GM18951 (cell line): ENCODE results near the gene TSPAN15.

Experiments
- POLR2A ChIP-seq: IDR thresholded peaks from 4 replicates; pipeline ENCODE4 v1.6.1; 2011; ENCODE audit warnings: mild to moderate bottlenecking; ENCODE audit not compliant: insufficient read length, insufficient read depth; ENCODE audit errors: extremely low read depth
- in situ Hi-C: fragments of 300-500 bp; cut with MboI; formaldehyde crosslinking; loops from one replicate; pipeline ENCODE4 v1.12.0; 2022; ENCODE audit warnings: low sequenced_read_pairs, mixed read lengths, inconsistent platforms; ENCODE audit not compliant: unreplicated experiment

TSPAN15 gene

DNA sequence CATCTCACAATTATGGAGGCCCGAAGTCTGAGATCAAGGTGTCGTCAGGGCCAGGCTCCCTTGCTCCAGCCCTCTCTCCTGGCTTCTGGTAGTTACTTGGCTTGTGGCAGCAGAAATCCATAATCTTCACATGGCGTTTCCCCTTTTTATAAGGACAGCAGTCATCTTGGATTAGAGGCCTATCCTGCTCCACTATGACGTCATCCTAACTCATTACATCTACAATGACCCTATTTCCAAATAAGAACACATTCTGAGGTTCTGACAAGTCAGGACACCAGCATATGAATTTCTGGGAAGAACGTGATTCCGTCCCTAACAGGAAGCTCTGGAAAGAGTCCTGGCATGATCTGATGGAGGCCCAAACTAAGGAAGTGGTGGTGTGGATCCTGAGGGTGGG lies 86.2 kb downstream of the TSPAN15 start:
- no peak for TF ChIP-seq POLR2A
- in situ Hi-C loops: no loop called here

DNA sequence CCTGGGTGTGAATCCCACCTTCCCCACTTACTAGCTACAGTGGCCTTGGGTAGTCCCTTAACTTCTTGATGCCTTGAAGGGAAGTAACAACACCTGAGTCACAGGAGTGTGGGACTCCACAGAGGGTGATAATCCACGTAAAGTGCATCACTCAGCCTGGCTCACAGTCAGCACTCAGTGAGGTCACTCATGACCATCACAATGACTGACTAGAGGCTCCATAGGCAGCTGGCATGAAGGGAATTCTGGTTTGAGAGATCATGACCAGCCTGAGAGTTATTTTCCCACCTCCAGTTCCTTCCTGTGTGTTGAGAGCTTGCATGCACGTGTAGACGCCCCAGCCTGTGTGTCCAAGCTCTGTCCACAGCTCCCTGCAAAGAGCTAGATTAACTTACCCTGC lies 87.2 kb downstream of the TSPAN15 start:
- no peak for TF ChIP-seq POLR2A
- in situ Hi-C loops: no loop called here

DNA sequence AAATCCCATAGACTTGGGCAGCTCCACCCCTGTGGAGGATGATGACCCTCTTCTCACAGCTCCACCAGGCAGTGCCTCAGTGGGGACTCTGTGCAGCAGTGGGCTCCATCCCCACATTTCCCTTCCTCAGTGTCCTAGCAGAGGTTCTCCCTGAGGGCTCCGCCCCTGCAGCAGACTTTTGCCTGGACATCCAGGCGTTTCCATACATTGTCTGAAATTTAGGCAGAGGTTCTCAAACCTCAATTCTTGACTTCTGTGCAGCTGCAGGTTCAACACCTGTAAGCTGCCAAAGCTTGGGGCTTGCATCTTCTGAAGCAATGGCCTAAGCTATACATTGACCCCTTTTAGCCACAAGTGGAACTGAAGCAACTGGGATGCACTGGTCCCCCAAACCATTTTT lies 90.2 kb downstream of the TSPAN15 start:
- in situ Hi-C loops: no loop called here
- TF ChIP-seq POLR2A: no peak

DNA sequence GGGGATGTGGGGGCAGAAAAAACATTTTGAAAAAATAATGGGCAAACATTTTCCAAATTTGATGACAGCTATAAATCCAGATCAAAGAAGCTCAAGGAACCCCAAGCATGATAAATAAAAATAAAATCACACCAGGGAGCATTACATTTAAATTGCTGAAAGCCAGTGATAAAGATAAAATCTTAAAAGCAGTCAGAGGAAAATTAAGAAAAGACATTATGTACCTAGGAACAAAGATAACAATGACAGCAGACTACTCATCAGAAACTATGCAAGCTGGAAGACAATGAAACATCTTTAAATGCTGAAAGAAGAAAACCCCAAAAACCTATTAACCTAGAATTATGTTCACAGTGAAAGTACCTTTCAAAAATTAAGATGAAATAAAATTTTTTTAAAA lies 98.7 kb downstream of the TSPAN15 start:
- in situ Hi-C loops: no loop called here
- no peak for TF ChIP-seq POLR2A

DNA sequence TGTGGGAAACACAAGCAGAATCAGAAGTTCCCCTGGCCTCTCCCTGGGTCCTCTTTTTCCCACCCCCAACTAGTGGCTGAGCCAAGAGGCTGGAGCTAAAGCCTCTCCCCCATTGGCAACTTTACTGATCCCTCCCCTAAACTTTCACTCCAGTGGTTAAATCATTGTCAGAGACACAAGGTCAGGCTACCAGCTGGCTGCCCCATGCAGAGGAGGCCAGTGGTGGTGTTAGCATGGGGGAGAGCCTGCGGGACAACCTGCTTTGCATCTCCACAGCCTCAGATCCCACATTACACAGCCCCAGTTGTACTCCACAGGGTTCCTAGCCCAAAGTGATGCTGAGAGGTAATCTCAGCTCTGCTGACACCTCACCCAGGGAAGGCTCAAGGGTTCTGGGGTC lies 101.0 kb downstream of the TSPAN15 start:
- in situ Hi-C loops: no loop called here
- TF ChIP-seq POLR2A: no peak

DNA sequence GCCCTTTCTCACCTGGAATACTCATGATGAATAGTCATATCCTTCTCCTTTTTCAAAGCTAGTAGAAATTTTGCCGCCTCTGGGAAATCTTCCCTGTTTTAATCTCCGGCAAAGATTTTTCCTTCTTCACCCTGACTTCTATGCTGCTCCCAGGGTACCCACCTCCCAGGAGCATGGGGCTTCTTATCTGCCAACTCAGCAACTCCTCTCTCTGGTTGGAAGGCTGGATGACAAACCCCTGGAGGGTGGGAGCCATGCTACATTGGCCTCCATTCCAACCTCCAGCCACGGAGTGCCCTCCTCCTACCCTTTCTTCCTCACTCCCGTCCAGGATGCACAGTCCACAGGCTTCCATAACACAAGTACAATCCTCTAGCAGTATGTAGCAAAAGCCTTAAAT lies 102.1 kb downstream of the TSPAN15 start:
- no peak for TF ChIP-seq POLR2A
- in situ Hi-C loops: no loop called here

DNA sequence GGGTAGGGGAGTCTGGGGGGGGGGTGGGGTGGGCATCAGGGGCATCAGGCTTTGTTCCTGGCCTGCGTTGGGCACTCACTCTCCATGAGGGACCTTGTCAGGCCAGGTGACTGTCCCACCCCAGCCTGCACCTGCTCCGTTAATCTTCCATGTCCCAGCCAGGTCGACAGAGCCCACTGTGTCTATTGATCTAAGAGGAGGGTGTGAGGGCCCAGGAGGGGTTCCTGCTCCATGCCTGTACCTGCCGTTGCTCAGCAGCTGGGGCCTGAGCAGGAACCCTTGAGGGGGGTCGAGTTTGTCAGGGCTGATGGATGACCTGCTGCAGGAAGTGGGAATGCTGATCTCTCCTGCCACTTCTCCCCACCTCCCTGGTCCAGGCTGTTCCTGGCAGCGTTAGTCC lies 103.3 kb downstream of the TSPAN15 start:
- no peak for TF ChIP-seq POLR2A
- in situ Hi-C loops: no loop called here
